A673 (cell line): ENCODE results near the gene SHISAL1.

ENCODE experiments used
- CTCF ChIP-seq: fragments of 300-800, 200-600 bp; sonication (generic); conservative IDR thresholded peaks from 2 replicates; pipeline ENCODE4 v1.5.1; 2017; ENCODE audit warnings: low read depth, mild to moderate bottlenecking, antibody characterized with exemption, low read length, moderate library complexity, mixed read lengths
- EZH2 ChIP-seq: fragments of 200-600 bp; sonication (generic); IDR thresholded peaks from 2 replicates; pipeline ENCODE4 v1.6.1; 2017; ENCODE audit warnings: borderline replicate concordance, low read depth, mild to moderate bottlenecking, mixed read lengths, antibody characterized with exemption, low read length; ENCODE audit not compliant: poor library complexity, severe bottlenecking

GRCh38 chr22:44348971-44349560, 36.3 kb upstream of the SHISAL1 start:
- no peak for TF ChIP-seq CTCF
- TF ChIP-seq EZH2: no peak
